Astrocyte of the cerebellum (primary cell): ENCODE measurements around the gene CYP2C8.

ENCODE experiments used
- DNase-seq: peaks from one replicate; pipeline ENCODE4 v3.0.0-alpha.2; 2011; ENCODE audit warnings: low read depth
- H3K4me3 ChIP-seq: 2 replicates; pipeline ENCODE4 v1.5.1; 2011; ENCODE audit warnings: mild to moderate bottlenecking, low read depth, low read length, moderate library complexity
- CTCF ChIP-seq: IDR thresholded peaks from 2 replicates; pipeline ENCODE4 v1.5.1; 2012; ENCODE audit warnings: low read length, low read depth, moderate library complexity, mild to moderate bottlenecking; ENCODE audit errors: missing control alignments
- in situ Hi-C: cut with HindIII; loops from 2 replicates; pipeline ENCODE4 v1.10.0; 2017; ENCODE audit warnings: low sequenced_read_pairs

Gene CYP2C8

GRCh38 chr10:95056744-95057363 is 12.4 kb downstream of the CYP2C8 start:
- in situ Hi-C loops, result no loop called here

GRCh38 chr10:95049919-95050318 is 19.4 kb downstream of the CYP2C8 start:
- in situ Hi-C loops, result no loop called here
- TF ChIP-seq CTCF, result no peak
- no peak for DNase-seq
- H3K4me3 ChIP-seq, result no peak overlapping the region

More at GRCh38 chr10:95056744-95057363, 12.4 kb downstream of the CYP2C8 start:
- DNase-seq, result no peak
- no peak overlapping the region for H3K4me3 ChIP-seq
- TF ChIP-seq CTCF, result no peak

GRCh38 chr10:95048206-95048605 is 21.1 kb downstream of the CYP2C8 start:
- in situ Hi-C loops, result no loop called here
- no peak overlapping the region for H3K4me3 ChIP-seq
- no peak for TF ChIP-seq CTCF
- no peak for DNase-seq

GRCh38 chr10:95039281-95039680 is 30.0 kb downstream of the CYP2C8 start:
- DNase-seq, result no peak
- no peak for TF ChIP-seq CTCF
- no peak overlapping the region for H3K4me3 ChIP-seq
- in situ Hi-C loops, result no loop called here

GRCh38 chr10:95035332-95036295 is 33.7 kb downstream of the CYP2C8 start:
- DNase-seq, result no peak
- no peak overlapping the region for H3K4me3 ChIP-seq
- no peak for TF ChIP-seq CTCF
- in situ Hi-C loops, result no loop called here

GRCh38 chr10:95034401-95034800 is 34.9 kb downstream of the CYP2C8 start:
- H3K4me3 ChIP-seq, result no peak overlapping the region
- in situ Hi-C loops, result no loop called here
- DNase-seq, result no peak
- TF ChIP-seq CTCF, result no peak
